ENCODE results near the gene GRID2.

DNA sequence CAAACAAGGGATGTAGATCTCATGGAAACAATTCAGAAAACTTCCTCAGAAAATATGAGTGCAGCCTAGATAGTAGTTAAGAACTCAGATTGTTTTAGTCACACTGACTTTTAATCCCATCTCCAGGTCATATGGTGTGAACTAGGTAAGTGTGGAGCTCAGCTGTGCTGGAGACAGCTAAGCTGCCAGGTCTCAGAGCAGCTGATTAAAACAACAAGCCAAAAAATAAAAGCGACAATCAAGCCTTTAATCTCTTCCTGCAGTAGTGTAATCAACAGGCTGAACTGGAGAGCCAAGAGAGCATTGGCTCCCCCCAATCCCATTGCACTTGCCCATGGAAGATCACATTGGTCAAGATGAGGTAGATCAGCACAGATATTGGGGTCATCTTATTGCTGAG is 1426.5 kb downstream of the GRID2 start:
- TF ChIP-seq, protein P1, sequence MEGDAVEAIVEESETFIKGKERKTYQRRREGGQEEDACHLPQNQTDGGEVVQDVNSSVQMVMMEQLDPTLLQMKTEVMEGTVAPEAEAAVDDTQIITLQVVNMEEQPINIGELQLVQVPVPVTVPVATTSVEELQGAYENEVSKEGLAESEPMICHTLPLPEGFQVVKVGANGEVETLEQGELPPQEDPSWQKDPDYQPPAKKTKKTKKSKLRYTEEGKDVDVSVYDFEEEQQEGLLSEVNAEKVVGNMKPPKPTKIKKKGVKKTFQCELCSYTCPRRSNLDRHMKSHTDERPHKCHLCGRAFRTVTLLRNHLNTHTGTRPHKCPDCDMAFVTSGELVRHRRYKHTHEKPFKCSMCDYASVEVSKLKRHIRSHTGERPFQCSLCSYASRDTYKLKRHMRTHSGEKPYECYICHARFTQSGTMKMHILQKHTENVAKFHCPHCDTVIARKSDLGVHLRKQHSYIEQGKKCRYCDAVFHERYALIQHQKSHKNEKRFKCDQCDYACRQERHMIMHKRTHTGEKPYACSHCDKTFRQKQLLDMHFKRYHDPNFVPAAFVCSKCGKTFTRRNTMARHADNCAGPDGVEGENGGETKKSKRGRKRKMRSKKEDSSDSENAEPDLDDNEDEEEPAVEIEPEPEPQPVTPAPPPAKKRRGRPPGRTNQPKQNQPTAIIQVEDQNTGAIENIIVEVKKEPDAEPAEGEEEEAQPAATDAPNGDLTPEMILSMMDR (IDR thresholded peaks at IDR 0.05) = no peak
- TF ChIP-seq FOXJ3 (CRISPR knock-in tag; IDR thresholded peaks at IDR 0.05) = no peak

Data from SK-N-SH (cell line).